PC-9 (cell line): Measurements from ENCODE around the gene KCNA1. TPM values are rescaled to one million over a fixed set of nuclear protein-coding genes. Genes with fewer than 3 reads are reported as not detected.

Experiments
- BruUV-seq: library from RNA; stranded (reverse); fragments of 400-500 nt; replicated peaks from 2 replicates; lab custom pipeline; 2021; lab: Mats Ljungman, UMichigan
- CTCF ChIA-PET: fragments of 300-600 bp; sonication (Branson Sonifier 250); formaldehyde crosslinking; loops from one replicate; lab custom pipeline; 2022; ENCODE audit warnings: antibody characterized with exemption; lab: Charles Lee
- POLR2A ChIA-PET: fragments of 300-600 bp; sonication (Branson Sonifier 250); formaldehyde crosslinking; loops from one replicate; lab custom pipeline; 2022; ENCODE audit warnings: antibody characterized with exemption; ENCODE audit not compliant: unreplicated experiment; lab: Charles Lee
- DNase-seq, 2 experiments: peaks; one replicate each; pipeline versions ENCODE4 v3.0.0 to v3.0.0-alpha.2; 2015 to 2022; ENCODE audit warnings: mixed read lengths in 1 of 2
- H2AFZ ChIP-seq: fragments of 200-600 bp; sonication (generic); 2 replicates; pipeline ENCODE4 v1.8.1; 2017; ENCODE audit warnings: antibody characterized with exemption
- H3F3A ChIP-seq: fragments of 200-600 bp; sonication (generic); 2 replicates; pipeline ENCODE4 v1.8.1; 2017; ENCODE audit warnings: antibody characterized with exemption, mild to moderate bottlenecking, low read depth; ENCODE audit not compliant: insufficient read depth
- H3K27ac ChIP-seq: fragments of 200-600 bp; sonication (generic); 2 replicates; pipeline ENCODE4 v1.6.1; 2016; ENCODE audit warnings: mixed run types
- H3K27me3 ChIP-seq: fragments of 200-600 bp; sonication (generic); 2 replicates; pipeline ENCODE4 v1.6.1; 2016; ENCODE audit warnings: low read depth, mixed run types; ENCODE audit not compliant: insufficient read depth
- H3K36me3 ChIP-seq: fragments of 200-600 bp; sonication (generic); 2 replicates; pipeline ENCODE4 v1.6.1; 2016; ENCODE audit warnings: low read depth, mixed run types
- H3K4me1 ChIP-seq: fragments of 200-600 bp; sonication (generic); replicated peaks from 2 replicates; pipeline ENCODE4 v1.6.1; 2016; ENCODE audit warnings: mixed run types; ENCODE audit not compliant: insufficient read depth
- H3K4me2 ChIP-seq: fragments of 200-600 bp; sonication (generic); 2 replicates; pipeline ENCODE4 v1.6.1; 2017; ENCODE audit warnings: mixed run types
- H3K4me3 ChIP-seq: fragments of 200-600 bp; sonication (generic); 2 replicates; pipeline ENCODE4 v1.6.1; 2016; ENCODE audit warnings: mixed run types
- H3K79me2 ChIP-seq: fragments of 200-600 bp; sonication (generic); 2 replicates; pipeline ENCODE4 v1.6.1; 2017; ENCODE audit warnings: low read depth, mixed run types
- H3K9me2 ChIP-seq: fragments of 200-600 bp; sonication (generic); 2 replicates; pipeline ENCODE4 v1.8.1; 2017; ENCODE audit warnings: mild to moderate bottlenecking; ENCODE audit not compliant: insufficient read depth
- H3K9me3 ChIP-seq: fragments of 200-600 bp; sonication (generic); 2 replicates; pipeline ENCODE4 v1.8.1; 2016; ENCODE audit warnings: low read depth; ENCODE audit not compliant: insufficient read depth
- H4K20me1 ChIP-seq: fragments of 200-600 bp; sonication (generic); 2 replicates; pipeline ENCODE4 v1.8.1; 2017; ENCODE audit not compliant: insufficient read depth
- CTCF ChIP-seq: fragments of 200-600 bp; sonication (generic); conservative IDR thresholded peaks from 2 replicates; pipeline ENCODE4 v1.6.1; 2017; ENCODE audit warnings: mixed run types, antibody characterized with exemption, mild to moderate bottlenecking, moderate library complexity
- EZH2 ChIP-seq: fragments of 200-600 bp; sonication (generic); IDR thresholded peaks from 2 replicates; pipeline ENCODE4 v1.8.0; 2017; ENCODE audit warnings: antibody characterized with exemption, low read depth
- intact Hi-C: fragments of 100-400 bp; cut with micrococcal nuclease; formaldehyde crosslinking; loops from one replicate; pipeline ENCODE4 v1.10.0; 2022; ENCODE audit not compliant: unreplicated experiment
- total RNA-seq: library from RNA; stranded (reverse); gene quantifications from 2 replicates; pipeline ENCODE4 v1.2.3, GENCODE V29; 2021

The KCNA1 gene
- total RNA-seq, 1 experiment from 2014 or later = not detected

GRCh38 chr12:4954621-4955354 is 45.1 kb downstream of the KCNA1 start:
- Histone ChIP-seq H3K27me3 (peaks cover 82% of the 10 kb centered on the region), H3K36me3 (no peaks in the 10 kb centered on the region), H3K27ac (no peak overlapping the region), H3F3A (no peaks in the 10 kb centered on the region), H4K20me1 (0 out of 2 replicates have a peak, but pooled peaks cover 3% of the 10 kb centered on the region), H2AFZ (no peak overlapping the region), H3K9me2 (no peaks in the 10 kb centered on the region), H3K79me2 (no peaks in the 10 kb centered on the region), H3K4me2 (no peak overlapping the region), H3K4me3 (no peak overlapping the region), H3K4me1 (no peaks in the 10 kb centered on the region), H3K9me3 (no peaks in the 10 kb centered on the region)
- BruUV-seq = no TSS peak
- intact Hi-C loops = no loop called here
- POLR2A ChIA-PET = no interaction called here
- TF ChIP-seq CTCF (no peak), EZH2 (no peak)
- no peak for DNase-seq
- CTCF ChIA-PET = interaction anchor here (0.5 kb wide), 1 partner anchor 190 kb away, joined by 15 read pairs; no protein-coding TSS in a partner anchor

- H3K27ac ChIP-seq = no peak overlapping the region
- no peak overlapping the region for H3K4me3 ChIP-seq
- H3K36me3 ChIP-seq = no peaks in the 10 kb centered on the region
- H3F3A ChIP-seq = no peaks in the 10 kb centered on the region
- H3K4me2 ChIP-seq = no peak overlapping the region
- ChIA-PET CTCF (no interaction called here), POLR2A (no interaction called here)
- BruUV-seq = no TSS peak
- peaks cover 84% of the 10 kb centered on the region for H3K27me3 ChIP-seq
- no peaks in the 10 kb centered on the region for H3K9me2 ChIP-seq
- no peak overlapping the region for H2AFZ ChIP-seq
- TF ChIP-seq EZH2 (no peak), CTCF (no peak)
- H3K79me2 ChIP-seq = no peaks in the 10 kb centered on the region
- H4K20me1 ChIP-seq = 0 out of 2 replicates have a peak, but pooled peaks cover 3% of the 10 kb centered on the region
- H3K4me1 ChIP-seq = no peaks in the 10 kb centered on the region
- intact Hi-C loops = no loop called here
- no peaks in the 10 kb centered on the region for H3K9me3 ChIP-seq
- DNase-seq = no peak
Observed at GRCh38 chr12:4956054-4956453, 46.3 kb downstream of the KCNA1 start.

GRCh38 chr12:4956968-4957367 is 47.3 kb downstream of the KCNA1 start:
- H3F3A ChIP-seq = no peaks in the 10 kb centered on the region
- ChIA-PET POLR2A (no interaction called here), CTCF (no interaction called here)
- no peak for DNase-seq
- no peaks in the 10 kb centered on the region for H3K79me2 ChIP-seq
- no peak overlapping the region for H2AFZ ChIP-seq
- TF ChIP-seq CTCF = no peak
- no peaks in the 10 kb centered on the region for H3K9me3 ChIP-seq
- BruUV-seq = no TSS peak
- no peak overlapping the region for H3K27ac ChIP-seq
- intact Hi-C loops = no loop called here
- peaks cover 84% of the 10 kb centered on the region for H3K27me3 ChIP-seq
- H3K9me2 ChIP-seq = no peaks in the 10 kb centered on the region
- no peaks in the 10 kb centered on the region for H4K20me1 ChIP-seq
- no peak overlapping the region for H3K4me3 ChIP-seq
- no peaks in the 10 kb centered on the region for H3K36me3 ChIP-seq
- H3K4me2 ChIP-seq = no peak overlapping the region
- H3K4me1 ChIP-seq = no peaks in the 10 kb centered on the region
